HL-60/S4 treated with phorbol 12-myristate 13-acetate at 8.2 ng/mL for 4 days and 3 days (cell line): ENCODE data around the gene TAF8.

Source experiments
- in situ Hi-C: fragments of 300-500 bp; cut with MboI; formaldehyde crosslinking; loops from 2 replicates; pipeline ENCODE4 v1.15.0; 2022; ENCODE audit warnings: low sequenced_read_pairs

The TAF8 gene

GRCh38 chr6:42047790-42048405 lies 2.4 kb upstream of the TAF8 start:
- in situ Hi-C loops: loop anchor here (10.0 to 25.0 kb wide), 2 partner anchors 136 to 263 kb away; partner anchors contain the start of genes BYSL, MED20, PRICKLE4 and TOMM6

- in situ Hi-C loops: loop anchor here (10.0 to 25.0 kb wide), 2 partner anchors 137 to 264 kb away; partner anchors contain the start of genes BYSL, MED20, PRICKLE4 and TOMM6
These were observed 1.1 kb upstream of the TAF8 start for GRCh38 chr6:42049116-42049809.

DNA sequence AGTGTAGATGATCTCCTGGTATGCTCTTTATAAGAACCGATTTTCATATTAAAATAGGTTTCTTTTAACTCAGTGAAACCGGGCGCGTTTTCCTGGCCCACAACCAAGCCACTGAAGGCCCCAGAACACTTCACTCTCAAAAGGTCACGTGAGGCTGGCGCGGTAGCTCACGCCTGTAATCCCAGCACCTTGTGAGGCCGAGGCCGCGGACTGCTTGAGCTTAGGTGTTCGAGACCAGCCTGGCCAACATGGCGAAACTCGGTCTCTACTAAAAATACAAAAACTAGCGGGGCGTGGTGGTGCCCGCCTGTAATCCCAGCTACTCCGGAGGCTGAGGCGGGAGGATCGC lies 402 bp upstream of the TAF8 start:
- in situ Hi-C loops: loop anchor here (10.0 to 25.0 kb wide), 3 partner anchors 138 to 512 kb away; partner anchors contain the start of genes BYSL, MED20, PRICKLE4 and TOMM6

DNA sequence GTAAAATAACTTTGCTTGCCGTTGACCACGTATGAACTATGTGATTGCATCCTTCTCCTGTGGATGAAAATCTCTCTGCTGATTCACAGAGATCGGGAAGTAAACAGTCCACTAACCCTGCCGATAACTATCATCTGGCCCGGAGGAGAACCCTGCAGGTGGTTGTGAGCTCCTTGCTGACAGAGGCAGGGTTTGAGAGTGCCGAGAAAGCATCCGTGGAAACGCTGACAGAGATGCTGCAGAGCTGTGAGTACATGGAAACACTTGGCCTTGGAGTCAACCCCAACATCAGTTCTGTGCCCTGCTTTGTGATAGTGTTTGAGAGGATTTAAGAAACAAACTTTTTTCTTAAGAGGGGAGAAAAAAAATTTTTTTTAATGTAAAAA lies 937 bp downstream of the TAF8 start:
- in situ Hi-C loops: loop anchor here (25.0 kb wide), 1 partner anchor 511 kb away; the partner anchor contains the start of gene UBR2

- in situ Hi-C loops: loop anchor here (25.0 kb wide), 1 partner anchor 509 kb away; the partner anchor contains the start of gene UBR2
These were observed 3.3 kb downstream of the TAF8 start for GRCh38 chr6:42053601-42054000.

GRCh38 chr6:42059743-42060142 lies 9.4 kb downstream of the TAF8 start:
- in situ Hi-C loops: loop anchor here (25.0 kb wide), 1 partner anchor 503 kb away; the partner anchor contains the start of gene UBR2

GRCh38 chr6:42066156-42066675 lies 15.9 kb downstream of the TAF8 start:
- in situ Hi-C loops: loop anchor here (25.0 kb wide), 1 partner anchor 496 kb away; the partner anchor contains the start of gene UBR2

GRCh38 chr6:42068173-42068572 lies 17.8 kb downstream of the TAF8 start:
- in situ Hi-C loops: loop anchor here (25.0 kb wide), 1 partner anchor 494 kb away; the partner anchor contains the start of gene UBR2

- in situ Hi-C loops: loop anchor here (25.0 kb wide), 1 partner anchor 493 kb away; the partner anchor contains the start of gene UBR2
These were observed 18.7 kb downstream of the TAF8 start for GRCh38 chr6:42068872-42069522.

DNA sequence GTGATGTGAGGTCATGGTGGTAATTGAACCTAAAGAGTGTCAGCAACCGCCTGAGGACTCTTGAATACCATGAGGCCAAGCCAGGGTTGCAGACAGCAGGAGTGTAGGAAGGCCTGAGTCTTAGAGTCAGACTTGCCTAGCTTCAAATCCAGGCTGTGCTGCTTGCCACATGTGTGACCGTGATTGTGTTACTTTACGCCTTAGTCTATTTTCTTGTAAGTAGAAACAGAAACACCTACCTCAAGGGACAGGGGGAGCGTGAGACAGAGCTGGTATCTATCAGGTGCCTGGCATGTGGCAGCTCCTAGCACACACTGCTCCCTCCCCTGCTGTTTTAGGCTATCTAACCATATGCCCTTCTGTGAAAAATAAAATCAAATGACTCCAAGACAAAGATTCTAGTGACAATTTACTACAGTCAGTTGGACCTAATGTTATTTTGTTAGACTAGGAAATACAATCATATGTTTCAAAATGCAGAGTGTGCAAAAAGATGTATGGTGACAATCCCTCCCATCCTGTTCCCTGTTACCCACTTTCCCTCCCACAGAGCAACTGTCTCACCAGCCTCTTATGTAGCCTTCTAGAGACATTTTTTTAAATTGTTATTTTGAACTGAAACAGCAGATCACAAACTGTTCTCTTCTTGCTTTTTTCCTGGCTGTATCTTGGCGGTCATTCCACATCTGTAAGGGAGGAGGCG lies 21.7 kb downstream of the TAF8 start:
- in situ Hi-C loops: loop anchor here (25.0 kb wide), 1 partner anchor 490 kb away; the partner anchor contains the start of gene UBR2

DNA sequence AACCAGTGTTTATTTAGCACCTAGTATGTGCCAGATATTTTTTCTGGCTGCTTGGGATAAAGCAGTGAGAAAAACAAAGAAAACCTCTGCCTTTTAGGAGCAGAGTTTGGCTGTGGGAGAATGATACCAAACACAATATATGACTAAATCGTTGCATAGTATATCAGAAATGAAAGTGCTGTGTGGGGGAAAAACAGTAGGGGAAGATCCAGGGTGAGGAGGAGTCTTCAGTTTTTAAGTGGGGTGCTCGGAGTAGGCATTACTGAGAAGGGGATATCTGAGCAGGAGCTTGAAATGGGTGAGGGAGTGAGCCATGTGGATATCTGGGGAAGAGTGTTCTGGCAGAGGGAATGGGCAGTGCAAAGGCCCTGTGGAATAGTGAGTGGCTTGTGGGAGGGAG lies 23.0 kb downstream of the TAF8 start:
- in situ Hi-C loops: loop anchor here (25.0 kb wide), 1 partner anchor 489 kb away; the partner anchor contains the start of gene UBR2

DNA sequence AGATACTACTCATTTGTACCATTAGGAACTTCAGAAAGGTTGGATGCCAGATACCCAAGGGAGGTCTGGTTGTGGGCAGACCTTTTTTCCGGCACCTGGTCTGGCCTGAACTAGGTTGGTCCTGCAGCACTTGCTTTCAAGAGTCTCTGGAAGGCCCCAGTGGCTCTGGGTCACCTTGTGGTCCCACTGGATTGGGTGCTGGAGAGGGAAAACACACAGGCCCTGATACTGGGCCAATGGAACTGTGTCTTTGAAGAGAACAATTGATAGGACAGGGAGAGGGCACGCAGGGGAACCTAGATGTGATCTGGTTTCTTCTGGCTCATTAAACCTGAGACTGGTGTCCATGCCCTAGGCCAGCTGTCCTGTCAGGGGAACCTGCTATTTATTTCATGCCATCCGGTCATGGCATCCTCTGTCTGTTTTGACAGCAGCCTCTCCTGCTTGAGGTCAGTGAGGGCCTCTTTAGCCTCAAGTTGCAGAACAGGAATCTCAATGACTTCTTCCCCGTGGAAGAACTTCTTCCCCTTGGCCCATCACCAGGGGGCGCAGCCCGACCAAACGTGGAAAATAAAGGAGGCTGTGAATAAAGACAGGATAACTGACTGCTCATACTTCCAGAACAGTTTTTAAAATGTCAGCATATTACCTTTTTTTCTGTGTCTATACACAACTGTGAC lies 25.0 kb downstream of the TAF8 start:
- in situ Hi-C loops: no loop called here

- in situ Hi-C loops: no loop called here
These were observed 28.1 kb downstream of the TAF8 start for GRCh38 chr6:42078386-42078785.

GRCh38 chr6:42079941-42080464 lies 29.7 kb downstream of the TAF8 start:
- in situ Hi-C loops: no loop called here

GRCh38 chr6:42083530-42083929 lies 33.2 kb downstream of the TAF8 start:
- in situ Hi-C loops: no loop called here

DNA sequence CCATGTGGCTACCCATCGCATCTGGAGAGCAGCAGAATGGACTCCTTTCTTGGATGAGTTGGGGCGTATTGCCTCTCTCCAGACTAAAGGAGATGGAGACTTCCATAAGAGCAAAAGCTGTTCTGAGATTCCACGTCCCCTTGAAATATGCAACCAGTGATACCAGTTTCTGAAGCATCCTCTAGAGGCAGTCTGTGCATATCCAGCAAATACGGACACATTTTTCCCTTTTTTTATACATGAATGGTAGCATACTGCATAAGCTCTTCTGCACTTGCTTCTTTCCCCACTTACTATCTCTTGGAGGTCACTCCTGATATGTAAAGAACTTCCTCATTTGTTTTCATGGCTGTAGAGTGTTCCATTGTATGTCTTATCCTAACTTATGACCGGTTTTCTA lies 34.6 kb downstream of the TAF8 start:
- in situ Hi-C loops: no loop called here

DNA sequence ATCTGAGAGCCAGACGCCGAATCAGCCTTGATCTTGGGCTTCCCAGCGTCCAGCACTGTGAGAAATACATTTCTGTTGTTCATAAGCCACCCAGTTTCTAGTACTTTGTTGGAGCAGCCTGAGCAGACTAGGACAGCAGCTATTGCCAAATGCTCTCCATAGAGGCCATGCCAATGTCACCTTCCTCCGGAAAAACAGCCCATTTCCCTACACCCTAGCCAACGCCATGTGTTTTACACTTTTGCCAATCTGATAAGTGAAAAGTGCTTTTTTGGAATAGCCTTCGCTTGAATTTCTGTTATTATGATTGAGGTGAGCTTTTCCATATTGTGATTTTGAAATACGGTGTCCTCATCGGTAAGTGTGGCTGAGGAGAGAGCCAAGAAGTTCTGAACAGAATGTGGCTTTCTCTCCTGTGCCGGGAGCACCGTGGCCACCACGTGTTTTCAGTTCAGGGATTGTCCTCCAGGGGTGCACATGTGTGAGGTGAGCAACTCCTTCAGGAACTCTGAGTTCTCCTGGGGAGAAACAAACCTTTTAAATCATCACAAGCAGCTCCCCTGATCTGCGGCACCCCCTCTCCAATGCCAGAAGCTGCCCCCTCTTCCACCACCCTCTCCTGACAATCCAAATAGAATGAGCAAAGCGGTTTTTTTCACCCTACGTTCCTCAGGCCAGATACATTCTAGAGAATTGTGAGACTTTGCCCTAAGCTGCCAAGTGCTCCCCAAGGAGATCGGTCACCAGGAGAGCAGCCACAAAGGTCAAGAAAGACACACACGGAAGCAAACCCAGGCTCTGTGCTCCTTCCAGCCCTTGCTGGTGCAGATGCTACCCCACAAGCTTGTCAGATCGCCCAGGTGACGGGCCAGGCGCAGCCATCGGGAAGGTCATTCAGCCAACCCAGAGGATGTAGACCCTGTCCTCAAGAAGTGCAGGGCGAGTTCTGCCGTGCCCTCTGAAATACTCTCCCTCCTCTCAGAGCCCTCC lies 36.0 kb downstream of the TAF8 start:
- in situ Hi-C loops: no loop called here

DNA sequence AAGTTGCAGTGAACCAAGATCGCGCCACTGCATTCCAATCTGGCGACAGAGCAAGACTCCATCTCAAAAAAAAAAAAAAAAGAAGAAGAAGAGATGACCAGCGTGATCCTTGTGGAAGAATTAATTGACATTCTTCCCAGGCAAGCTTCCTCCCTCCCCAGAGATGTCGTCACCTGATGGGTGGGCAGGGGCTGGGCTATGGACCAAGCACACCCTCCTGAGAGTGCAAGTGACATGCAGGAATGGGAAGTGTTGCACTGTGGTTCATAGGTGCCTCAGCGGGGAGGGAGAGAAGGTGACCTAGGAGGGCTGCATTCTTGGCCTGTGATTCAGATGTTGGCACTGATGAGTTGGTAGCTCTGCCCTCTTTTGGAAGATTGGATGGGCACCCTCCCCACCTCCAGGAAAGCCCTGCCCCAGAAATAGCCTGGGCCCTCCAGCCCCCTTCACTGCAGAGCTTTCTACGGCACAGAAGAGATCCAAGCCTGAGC lies 37.8 kb downstream of the TAF8 start:
- in situ Hi-C loops: no loop called here
